Measurements from ENCODE around the gene SLC1A2. TPM values are rescaled to one million over a fixed set of nuclear protein-coding genes. Genes with fewer than 3 reads are reported as not detected.

Gene SLC1A2
- total and polyA plus RNA-seq, 2 experiments from 2014 or later, result 0.70 to 2.8 TPM

DNA sequence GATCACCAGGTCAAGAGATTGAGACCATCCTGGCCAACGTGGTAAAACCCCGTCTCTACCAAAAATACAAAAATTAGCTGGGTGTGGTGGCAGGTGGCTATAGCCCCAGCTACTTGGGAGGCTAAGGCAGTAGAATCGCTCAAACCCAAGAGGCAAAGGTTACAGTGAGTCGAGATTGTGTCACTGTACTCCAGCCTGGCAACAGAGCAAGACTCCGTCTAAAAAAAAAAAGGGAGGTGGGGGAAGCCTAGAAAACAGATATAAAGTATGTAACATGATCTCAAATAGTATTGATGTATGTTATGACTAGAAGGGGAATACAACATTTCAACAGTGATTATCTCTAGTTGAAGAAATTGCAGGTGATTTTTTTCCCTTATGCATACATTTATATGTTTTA, 61.4 kb downstream of the SLC1A2 start:
- Mint-ChIP-seq H3K9me3 (no peaks in the 10 kb centered on the region), H3K27ac (no peak overlapping the region), H3K4me1 (no peaks in the 10 kb centered on the region), H3K4me3 (no peak overlapping the region), H3K27me3 (ENCODE audit: insufficient read depth, low read depth, poor library complexity) (peaks cover 1% of the 10 kb centered on the region), H3K36me3 (ENCODE audit: low read depth) (no peaks in the 10 kb centered on the region)
- Histone ChIP-seq H3K4me1 (ENCODE audit: insufficient read depth) (no peaks in the 10 kb centered on the region), H3K79me2 (replicated peaks; ENCODE audit: insufficient read depth) (no peaks in the 10 kb centered on the region), H3K27ac (ENCODE audit: low read depth) (no peak overlapping the region), H4K20me1 (replicated peaks; ENCODE audit: insufficient read depth) (no peaks in the 10 kb centered on the region), H3K36me3 (ENCODE audit: insufficient read depth) (no peaks in the 10 kb centered on the region), H3K4me2 (no peak overlapping the region), H3K27me3 (ENCODE audit: insufficient read depth) (no peaks in the 10 kb centered on the region), H3K4me3 (no peak overlapping the region), H3F3A (replicated peaks; ENCODE audit: low read depth) (no peaks in the 10 kb centered on the region), H3K9me2 (ENCODE audit: insufficient read depth) (0 out of 2 replicates have a peak, but pooled peaks cover 4% of the 10 kb centered on the region), H2AFZ (no peak overlapping the region)
- DNase-seq (ENCODE audit: low spot score) (no peak), ATAC-seq (no peak)
- TF ChIP-seq, protein P1, sequence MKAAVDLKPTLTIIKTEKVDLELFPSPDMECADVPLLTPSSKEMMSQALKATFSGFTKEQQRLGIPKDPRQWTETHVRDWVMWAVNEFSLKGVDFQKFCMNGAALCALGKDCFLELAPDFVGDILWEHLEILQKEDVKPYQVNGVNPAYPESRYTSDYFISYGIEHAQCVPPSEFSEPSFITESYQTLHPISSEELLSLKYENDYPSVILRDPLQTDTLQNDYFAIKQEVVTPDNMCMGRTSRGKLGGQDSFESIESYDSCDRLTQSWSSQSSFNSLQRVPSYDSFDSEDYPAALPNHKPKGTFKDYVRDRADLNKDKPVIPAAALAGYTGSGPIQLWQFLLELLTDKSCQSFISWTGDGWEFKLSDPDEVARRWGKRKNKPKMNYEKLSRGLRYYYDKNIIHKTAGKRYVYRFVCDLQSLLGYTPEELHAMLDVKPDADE (IDR thresholded peaks at IDR 0.05), result no peak

GRCh38 chr11:35355102-35355749, 64.1 kb downstream of the SLC1A2 start:
- Mint-ChIP-seq H3K4me3 (no peak overlapping the region), H3K4me1 (no peaks in the 10 kb centered on the region), H3K9me3 (no peaks in the 10 kb centered on the region), H3K27me3 (ENCODE audit: insufficient read depth, low read depth, poor library complexity) (peaks cover 1% of the 10 kb centered on the region), H3K27ac (no peak overlapping the region), H3K36me3 (ENCODE audit: low read depth) (no peaks in the 10 kb centered on the region)
- Histone ChIP-seq H3K4me1 (ENCODE audit: insufficient read depth) (no peaks in the 10 kb centered on the region), H3K4me3 (no peak overlapping the region), H3K79me2 (replicated peaks; ENCODE audit: insufficient read depth) (no peaks in the 10 kb centered on the region), H3K27ac (ENCODE audit: low read depth) (no peak overlapping the region), H2AFZ (no peak overlapping the region), H3K9me2 (ENCODE audit: insufficient read depth) (0 out of 2 replicates have a peak, but pooled peaks cover under 1% of the 10 kb centered on the region), H3K4me2 (no peak overlapping the region), H3K36me3 (ENCODE audit: insufficient read depth) (no peaks in the 10 kb centered on the region), H4K20me1 (replicated peaks; ENCODE audit: insufficient read depth) (no peaks in the 10 kb centered on the region), H3F3A (replicated peaks; ENCODE audit: low read depth) (no peaks in the 10 kb centered on the region), H3K27me3 (ENCODE audit: insufficient read depth) (peaks cover 11% of the 10 kb centered on the region)
- ATAC-seq, result no peak
- no peak for DNase-seq (ENCODE audit: low spot score)
- TF ChIP-seq JUNB (IDR thresholded peaks at IDR 0.05; ENCODE audit: unreplicated experiment) (no peak), STAT1 (IDR thresholded peaks at IDR 0.05; ENCODE audit: unreplicated experiment) (no peak), EZH2phosphoT487 (IDR thresholded peaks at IDR 0.05; ENCODE audit: unreplicated experiment) (no peak), ZNF462 (CRISPR knock-in tag; IDR thresholded peaks at IDR 0.05) (no peak), CREB1 (CRISPR knock-in tag; IDR thresholded peaks at IDR 0.05; ENCODE audit: low read depth) (no peak), POLR2AphosphoS5 (IDR thresholded peaks at IDR 0.05; ENCODE audit: low read depth) (no peak), EZH2 (IDR thresholded peaks at IDR 0.05; ENCODE audit: low read depth, unreplicated experiment) (no peak)
- TF ChIP-seq, protein P1 (IDR thresholded peaks at IDR 0.05), result no peak
- TF ChIP-seq, protein P2, sequence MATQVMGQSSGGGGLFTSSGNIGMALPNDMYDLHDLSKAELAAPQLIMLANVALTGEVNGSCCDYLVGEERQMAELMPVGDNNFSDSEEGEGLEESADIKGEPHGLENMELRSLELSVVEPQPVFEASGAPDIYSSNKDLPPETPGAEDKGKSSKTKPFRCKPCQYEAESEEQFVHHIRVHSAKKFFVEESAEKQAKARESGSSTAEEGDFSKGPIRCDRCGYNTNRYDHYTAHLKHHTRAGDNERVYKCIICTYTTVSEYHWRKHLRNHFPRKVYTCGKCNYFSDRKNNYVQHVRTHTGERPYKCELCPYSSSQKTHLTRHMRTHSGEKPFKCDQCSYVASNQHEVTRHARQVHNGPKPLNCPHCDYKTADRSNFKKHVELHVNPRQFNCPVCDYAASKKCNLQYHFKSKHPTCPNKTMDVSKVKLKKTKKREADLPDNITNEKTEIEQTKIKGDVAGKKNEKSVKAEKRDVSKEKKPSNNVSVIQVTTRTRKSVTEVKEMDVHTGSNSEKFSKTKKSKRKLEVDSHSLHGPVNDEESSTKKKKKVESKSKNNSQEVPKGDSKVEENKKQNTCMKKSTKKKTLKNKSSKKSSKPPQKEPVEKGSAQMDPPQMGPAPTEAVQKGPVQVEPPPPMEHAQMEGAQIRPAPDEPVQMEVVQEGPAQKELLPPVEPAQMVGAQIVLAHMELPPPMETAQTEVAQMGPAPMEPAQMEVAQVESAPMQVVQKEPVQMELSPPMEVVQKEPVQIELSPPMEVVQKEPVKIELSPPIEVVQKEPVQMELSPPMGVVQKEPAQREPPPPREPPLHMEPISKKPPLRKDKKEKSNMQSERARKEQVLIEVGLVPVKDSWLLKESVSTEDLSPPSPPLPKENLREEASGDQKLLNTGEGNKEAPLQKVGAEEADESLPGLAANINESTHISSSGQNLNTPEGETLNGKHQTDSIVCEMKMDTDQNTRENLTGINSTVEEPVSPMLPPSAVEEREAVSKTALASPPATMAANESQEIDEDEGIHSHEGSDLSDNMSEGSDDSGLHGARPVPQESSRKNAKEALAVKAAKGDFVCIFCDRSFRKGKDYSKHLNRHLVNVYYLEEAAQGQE (IDR thresholded peaks at IDR 0.05; ENCODE audit: unreplicated experiment), result no peak

Measured in GM23338 (cell line).